Activated T-cell treated with anti-CD3 and anti-CD28 coated beads, Interleukin-2, amount 50 U/mL, for 48 hours (primary cell): ENCODE data around the gene XIRP1.

Experiments used
- DNase-seq, 2 experiments: peaks; one replicate each; pipeline ENCODE4 v3.0.0-alpha.2; 2020

The XIRP1 gene

GRCh38 chr3:39158148-39158715 is 34.2 kb downstream of the XIRP1 start:
- no peak for DNase-seq

DNA sequence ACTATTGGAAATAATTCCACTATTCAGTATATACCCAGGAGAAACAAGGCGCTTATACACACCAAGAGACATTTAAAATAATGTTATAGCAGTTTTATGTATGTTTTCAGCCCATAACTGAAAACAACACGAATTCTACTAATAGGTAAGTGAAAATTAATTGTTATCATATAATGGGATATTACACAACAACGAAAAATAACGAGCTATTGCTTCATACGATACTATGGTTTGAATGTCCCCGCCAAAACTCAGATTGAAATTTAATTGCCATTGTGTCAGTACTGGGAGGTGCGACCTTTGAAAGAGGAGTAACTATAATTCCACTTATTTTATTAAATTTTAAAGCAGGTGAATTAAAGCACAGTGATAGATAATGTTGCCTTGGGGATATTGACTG is 35.0 kb downstream of the XIRP1 start:
- no peak for DNase-seq

- no peak for DNase-seq
These were observed 36.0 kb downstream of the XIRP1 start for GRCh38 chr3:39156421-39156820.

DNA sequence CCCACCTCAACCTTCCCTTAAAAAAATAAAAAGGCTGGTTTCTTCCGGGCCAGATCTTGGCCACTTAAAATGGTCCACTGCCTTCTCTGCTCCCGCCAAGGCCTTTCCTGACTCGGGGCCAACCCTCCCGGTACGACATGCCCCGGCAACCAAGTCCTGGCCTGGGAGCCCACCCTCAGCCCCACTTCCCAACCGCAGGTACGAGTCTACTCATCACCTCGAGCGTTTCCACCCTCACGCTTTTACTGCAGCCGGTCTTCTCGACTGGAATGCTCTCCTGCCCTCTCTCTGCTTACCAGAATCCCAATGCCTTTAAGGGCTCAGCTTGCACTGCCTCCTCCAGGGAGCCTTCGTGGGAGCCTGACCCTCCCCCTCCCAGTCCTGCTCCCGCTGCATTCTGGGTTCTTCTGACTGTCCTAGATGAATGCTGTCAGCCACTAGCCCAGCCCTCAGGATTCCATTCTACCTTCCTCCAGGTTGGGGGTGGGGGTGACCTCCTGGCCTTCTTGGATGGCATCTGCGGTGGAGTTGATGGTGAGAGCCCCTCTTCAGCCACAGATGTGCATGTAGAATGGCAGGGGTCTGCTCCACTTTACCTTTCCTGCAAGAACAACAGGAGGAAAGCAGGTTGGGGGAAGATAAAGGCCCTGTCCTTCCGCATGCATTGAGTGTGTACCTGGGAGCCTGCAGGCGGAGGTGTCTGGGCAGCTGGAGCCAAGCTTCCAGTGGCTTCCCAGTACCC is 37.9 kb downstream of the XIRP1 start:
- no peak for DNase-seq

- DNase-seq: no peak
These were observed 38.5 kb downstream of the XIRP1 start for GRCh38 chr3:39153977-39154279.

DNA sequence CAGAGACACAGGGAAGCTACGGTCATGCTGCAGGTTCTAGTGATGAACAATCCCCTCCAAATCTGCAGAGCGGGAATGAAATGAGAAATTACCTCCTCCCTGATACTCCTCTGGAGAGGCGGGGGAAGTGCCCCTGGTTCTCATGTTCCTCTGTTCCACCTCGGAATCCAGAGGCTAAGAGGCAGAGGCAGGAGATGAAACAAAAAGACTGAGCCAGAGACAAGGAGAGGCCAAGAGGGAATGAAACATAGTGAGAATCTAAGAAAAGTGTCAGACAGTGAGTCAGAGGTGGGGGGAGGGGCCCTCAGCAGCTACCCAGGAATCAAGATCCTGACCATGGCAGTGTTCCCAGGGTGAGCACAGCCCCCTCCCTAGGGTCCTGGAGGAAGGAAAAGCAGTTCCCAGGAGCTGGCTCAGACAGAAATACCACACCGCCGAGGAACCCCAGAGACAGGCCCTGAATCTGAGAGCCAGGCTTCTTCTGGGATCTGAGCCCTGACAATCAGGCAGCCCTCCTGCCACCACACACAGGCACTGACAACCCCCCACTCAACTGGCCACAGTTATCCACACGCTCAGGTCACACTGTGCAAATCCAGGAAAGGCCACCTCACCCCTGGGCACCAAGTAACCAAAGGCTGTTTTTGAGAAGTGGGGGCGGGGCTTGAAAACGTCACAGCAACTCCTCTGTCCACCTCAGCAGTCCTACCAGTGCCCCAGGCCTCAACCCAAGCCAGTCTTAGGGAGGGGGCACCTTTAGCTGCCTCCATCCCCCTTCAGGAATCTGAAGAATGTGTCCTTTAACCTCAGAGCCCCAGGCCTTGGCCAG is 41.4 kb downstream of the XIRP1 start:
- DNase-seq: peak; percentile 82 to 85

DNA sequence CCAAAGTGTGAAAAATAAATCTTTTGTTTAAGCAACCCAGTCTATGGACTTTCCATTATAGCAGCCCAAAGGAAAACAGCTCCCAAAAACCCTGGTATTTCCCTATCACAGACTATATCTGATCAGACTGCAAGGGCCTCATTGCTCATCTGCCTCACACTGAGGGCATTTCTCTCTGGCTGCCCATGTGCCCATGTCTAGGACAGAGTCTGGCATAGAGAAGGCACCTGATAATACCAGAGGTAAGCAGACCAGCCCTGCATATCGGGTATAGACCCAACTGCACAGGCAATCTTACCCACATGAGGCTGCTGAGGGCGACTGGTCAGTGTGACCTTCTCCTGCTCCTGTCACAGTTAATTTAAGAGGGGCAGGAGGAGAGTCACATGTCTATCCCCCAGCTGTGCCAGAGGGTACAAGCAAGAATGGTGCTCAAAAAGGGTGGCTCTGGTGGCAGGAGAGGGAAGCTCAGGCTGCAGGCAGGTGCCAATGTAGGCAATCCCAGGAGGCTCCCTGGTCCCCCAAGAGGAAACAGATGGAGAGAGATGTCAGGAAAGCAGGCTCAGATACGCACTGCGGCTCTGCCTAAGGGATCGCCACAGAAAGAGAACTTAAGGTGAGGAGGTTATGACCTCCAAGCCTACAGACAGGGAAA is 42.1 kb downstream of the XIRP1 start:
- no peak for DNase-seq

GRCh38 chr3:39149498-39150147 is 42.8 kb downstream of the XIRP1 start:
- no peak for DNase-seq

DNA sequence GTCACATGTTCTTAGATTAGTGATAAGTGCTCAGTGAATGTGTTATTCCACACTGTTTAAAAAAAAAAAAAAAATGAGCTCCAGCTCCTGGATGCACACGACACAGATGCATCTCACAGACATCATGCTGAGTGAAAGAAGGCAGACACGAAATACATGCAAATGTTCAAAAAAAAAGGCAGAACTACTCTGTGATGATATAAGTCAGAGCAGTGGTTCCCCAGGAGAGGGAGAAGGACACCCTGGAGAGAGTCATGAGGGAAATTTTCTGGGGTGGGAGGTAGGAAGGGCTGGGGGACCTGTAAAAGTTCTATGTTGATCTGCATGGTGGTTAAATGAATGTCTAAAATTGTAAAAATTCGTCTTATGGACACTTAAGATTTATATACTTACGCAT is 43.3 kb downstream of the XIRP1 start:
- DNase-seq: no peak

- DNase-seq: peak in 1 of 2 experiments; percentile 45
These were observed 43.8 kb downstream of the XIRP1 start for GRCh38 chr3:39148435-39149058.

- peak; percentile 61 to 66 for DNase-seq
These were observed 44.5 kb downstream of the XIRP1 start for GRCh38 chr3:39147711-39148434.

DNA sequence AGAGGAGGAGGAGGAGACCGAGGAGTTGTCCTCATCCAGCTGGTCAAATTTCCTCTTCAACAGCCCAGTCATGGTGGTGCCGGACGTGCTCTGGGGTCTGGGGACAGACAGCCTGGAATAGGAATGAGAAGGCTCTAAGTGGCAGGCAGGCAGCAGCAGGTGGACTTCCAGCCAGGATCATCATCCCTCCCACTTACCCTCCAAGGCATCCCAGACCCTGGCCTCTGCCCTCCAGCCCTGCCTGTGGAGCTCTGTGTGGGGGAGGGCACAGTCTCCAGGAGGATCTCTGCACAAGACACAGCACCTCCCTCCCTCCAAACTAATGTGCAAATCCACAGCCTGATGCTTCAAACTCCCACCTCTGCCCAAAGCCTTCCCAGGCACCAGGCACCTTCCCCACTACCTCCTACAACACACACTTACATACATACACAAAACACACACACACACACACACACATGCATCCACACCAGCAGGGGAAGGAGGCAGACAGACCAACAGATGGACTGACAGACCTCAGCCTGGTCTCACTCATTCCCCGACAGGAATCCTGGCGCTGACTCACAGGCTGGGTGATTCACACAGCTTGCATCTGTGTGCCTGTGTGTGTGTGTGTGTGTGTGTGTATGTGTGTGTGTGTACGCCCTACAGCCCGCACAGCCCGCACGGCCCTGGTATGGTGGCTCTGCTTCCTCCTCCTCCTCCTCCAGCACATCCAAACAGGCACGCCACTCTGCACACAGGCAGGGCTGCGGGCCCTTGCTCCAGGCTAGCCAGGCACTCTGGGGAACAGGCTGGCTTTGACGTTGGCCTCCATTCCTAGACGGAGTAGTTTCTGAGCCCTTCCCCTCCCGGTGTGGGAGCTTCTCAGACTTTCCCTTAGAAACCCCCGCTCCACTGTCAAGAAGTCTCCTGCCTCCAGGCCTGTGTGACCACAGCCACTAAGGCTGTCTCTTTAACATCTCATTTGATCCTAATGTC is 45.5 kb downstream of the XIRP1 start:
- DNase-seq: peak; percentile 85 to 86

GRCh38 chr3:39146083-39146501 is 46.3 kb downstream of the XIRP1 start:
- DNase-seq: peak in 1 of 2 experiments; percentile 14

DNA sequence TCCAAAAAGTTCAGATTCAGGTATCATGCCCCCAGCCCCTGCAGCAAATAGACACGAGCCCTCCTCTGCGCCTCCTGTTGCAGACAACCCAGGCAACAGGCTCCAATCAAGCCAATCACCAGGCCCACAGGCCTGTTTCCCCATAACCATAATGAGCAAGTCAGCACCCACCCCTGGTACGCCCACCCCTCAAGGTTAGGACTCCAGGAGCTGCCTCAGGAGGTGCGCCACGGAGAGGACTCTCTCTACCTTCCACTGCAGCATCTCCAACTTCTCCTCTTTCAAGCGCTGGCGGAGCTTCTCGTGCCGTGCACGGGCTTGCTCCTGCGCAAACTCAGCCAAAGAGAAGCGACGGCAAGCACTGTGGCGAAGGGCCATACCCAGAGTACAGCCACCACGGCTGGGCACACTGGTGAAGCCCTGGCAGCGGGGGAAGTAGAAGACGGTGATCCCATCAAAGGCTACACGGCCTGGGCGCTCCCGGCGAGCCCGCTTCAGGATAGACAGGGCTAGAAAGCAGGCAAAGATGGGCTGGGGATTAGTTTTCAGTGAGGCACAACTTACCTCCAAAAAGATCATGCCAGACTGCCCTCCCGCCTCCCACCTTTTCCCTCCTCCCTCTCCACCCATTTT is 47.5 kb downstream of the XIRP1 start:
- peak in 1 of 2 experiments; percentile 13 for DNase-seq

DNA sequence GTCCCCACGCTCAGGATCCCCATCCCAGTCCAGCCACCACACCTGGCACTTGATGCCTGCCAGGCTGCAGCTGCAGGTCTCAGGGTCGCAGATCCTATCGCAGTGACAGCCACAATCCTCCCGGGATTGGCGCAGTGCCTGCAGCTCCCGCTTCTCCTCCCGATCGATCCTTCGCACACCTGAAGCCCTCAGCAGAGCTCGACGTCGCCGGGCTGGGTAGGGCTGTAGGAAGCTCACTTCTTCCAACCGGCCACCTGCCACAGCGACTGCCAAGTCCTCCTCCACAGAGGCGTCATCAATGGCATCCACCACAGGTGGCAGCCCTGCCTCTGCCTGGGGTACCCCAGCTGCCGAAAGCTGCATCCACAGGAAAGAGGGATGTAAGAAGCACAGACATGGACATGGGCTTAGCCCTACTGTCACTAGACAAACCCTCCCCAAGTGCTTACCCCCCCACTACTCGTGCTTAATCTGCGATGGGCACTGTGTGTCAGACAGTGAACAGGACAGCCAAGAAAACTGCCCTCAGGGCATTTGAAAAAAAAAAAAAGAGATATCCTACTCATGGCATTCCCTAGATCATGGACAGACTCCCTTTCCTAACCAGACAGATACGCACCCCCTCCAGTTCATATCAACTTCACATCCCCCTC is 48.2 kb downstream of the XIRP1 start:
- peak in 1 of 2 experiments; percentile 18 for DNase-seq

- DNase-seq: peak in 1 of 2 experiments; percentile 16
These were observed 49.1 kb downstream of the XIRP1 start for GRCh38 chr3:39143051-39143885.

DNA sequence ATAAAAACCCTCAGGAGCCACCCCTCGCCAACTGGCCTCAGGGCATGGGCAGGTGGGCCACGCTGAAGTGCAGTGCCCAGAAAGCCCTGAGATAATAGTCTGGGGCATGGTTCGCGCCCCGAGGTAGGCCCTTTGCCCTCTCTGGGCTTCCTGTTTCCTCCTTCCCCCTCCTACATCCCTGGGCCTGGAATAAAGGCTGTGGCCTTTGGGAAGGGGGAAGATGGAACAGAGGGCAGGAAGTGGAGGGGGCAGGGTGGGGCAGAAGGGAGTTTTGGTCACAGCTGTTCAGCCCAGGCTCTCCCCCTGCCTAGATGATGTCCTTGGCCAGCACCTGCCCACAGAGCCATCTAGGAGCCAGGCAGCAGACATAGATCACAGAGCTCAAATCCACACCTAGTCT is 50.3 kb downstream of the XIRP1 start:
- DNase-seq: peak in 1 of 2 experiments; percentile 16
